MM.1S (cell line): ENCODE results near the gene APOC3.

Source experiments
- DNase-seq: peaks from one replicate; pipeline ENCODE4 v3.0.0-alpha.2; 2015
- H2AFZ ChIP-seq: fragments of 300-600 bp; sonication (generic); 2 replicates; pipeline ENCODE4 v1.6.0; 2016; ENCODE audit warnings: antibody characterized with exemption, low read length
- H3F3A ChIP-seq: fragments of 300-600 bp; sonication (generic); 2 replicates; pipeline ENCODE4 v1.6.1; 2016; ENCODE audit warnings: mild to moderate bottlenecking, antibody characterized with exemption, low read length, moderate library complexity, mixed read lengths; ENCODE audit not compliant: insufficient read depth
- H3K27ac ChIP-seq: fragments of 300-600 bp; sonication (generic); 2 replicates; pipeline ENCODE4 v1.5.1; 2016; ENCODE audit warnings: mild to moderate bottlenecking, low read length
- H3K27me3 ChIP-seq: fragments of 300-600 bp; sonication (generic); replicated peaks from 2 replicates; pipeline ENCODE4 v1.6.0; 2016; ENCODE audit warnings: low read length; ENCODE audit not compliant: insufficient read depth
- H3K36me3 ChIP-seq: fragments of 300-600 bp; sonication (generic); replicated peaks from 2 replicates; pipeline ENCODE4 v1.6.1; 2016; ENCODE audit warnings: mild to moderate bottlenecking, low read length, mixed read lengths; ENCODE audit not compliant: insufficient read depth
- H3K4me1 ChIP-seq: fragments of 300-600 bp; sonication (generic); 2 replicates; pipeline ENCODE4 v1.6.1; 2016; ENCODE audit warnings: low read length, mixed read lengths
- H3K4me2 ChIP-seq: fragments of 300-600 bp; sonication (generic); 2 replicates; pipeline ENCODE4 v1.6.0; 2016; ENCODE audit warnings: low read depth, low read length
- H3K4me3 ChIP-seq: fragments of 300-600 bp; sonication (generic); 2 replicates; pipeline ENCODE4 v1.5.1; 2016; ENCODE audit warnings: low read length, mixed read lengths
- H3K79me2 ChIP-seq: fragments of 300-600 bp; sonication (generic); 2 replicates; pipeline ENCODE4 v1.6.1; 2016; ENCODE audit warnings: mixed run types, low read length, mixed read lengths
- H3K9ac ChIP-seq: fragments of 300-600 bp; sonication (generic); 2 replicates; pipeline ENCODE4 v1.6.1; 2016; ENCODE audit warnings: low read length, mixed read lengths
- H3K9me2 ChIP-seq: fragments of 300-600 bp; sonication (generic); replicated peaks from 2 replicates; pipeline ENCODE4 v1.6.1; 2016; ENCODE audit warnings: mild to moderate bottlenecking, low read length, mixed read lengths; ENCODE audit not compliant: insufficient read depth
- H3K9me3 ChIP-seq: fragments of 300-600 bp; sonication (generic); replicated peaks from 2 replicates; pipeline ENCODE4 v1.6.1; 2016; ENCODE audit warnings: mild to moderate bottlenecking, low read length, mixed read lengths; ENCODE audit not compliant: insufficient read depth
- H4K20me1 ChIP-seq: fragments of 300-600 bp; sonication (generic); 2 replicates; pipeline ENCODE4 v1.6.1; 2016; ENCODE audit warnings: mild to moderate bottlenecking, low read length, moderate library complexity, mixed read lengths; ENCODE audit not compliant: insufficient read depth
- CTCF ChIP-seq: fragments of 300-600 bp; sonication (generic); IDR thresholded peaks from 2 replicates; pipeline ENCODE4 v1.5.1; 2016; ENCODE audit warnings: antibody characterized with exemption, low read length, mixed read lengths
- EZH2 ChIP-seq: fragments of 300-600 bp; sonication (generic); optimal IDR thresholded peaks from 2 replicates; pipeline ENCODE3; 2017; ENCODE audit warnings: low read depth, mild to moderate bottlenecking, antibody characterized with exemption, low read length, mixed read lengths
- EZH2phosphoT487 ChIP-seq: fragments of 300-600 bp; sonication (generic); IDR thresholded peaks from 2 replicates; pipeline ENCODE4 v1.6.1; 2018; ENCODE audit warnings: antibody characterized with exemption, low read length

Gene APOC3

GRCh38 chr11:116862185-116862584 is 32.5 kb downstream of the APOC3 start:
- H3K4me2 ChIP-seq: no peak overlapping the region
- no peak overlapping the region for H2AFZ ChIP-seq
- no peaks in the 10 kb centered on the region for H3K9me3 ChIP-seq
- H4K20me1 ChIP-seq: no peaks in the 10 kb centered on the region
- H3K9ac ChIP-seq: no peak overlapping the region
- no peak for DNase-seq
- H3K27ac ChIP-seq: no peak overlapping the region
- no peak for TF ChIP-seq CTCF
- no peak for TF ChIP-seq EZH2
- TF ChIP-seq EZH2phosphoT487: no peak
- H3K4me3 ChIP-seq: no peak overlapping the region
- no peaks in the 10 kb centered on the region for H3F3A ChIP-seq
- no peaks in the 10 kb centered on the region for H3K27me3 ChIP-seq
- H3K79me2 ChIP-seq: no peaks in the 10 kb centered on the region
- H3K36me3 ChIP-seq: 0 out of 2 replicates have a peak, but pooled peaks cover 12% of the 10 kb centered on the region
- H3K9me2 ChIP-seq: no peaks in the 10 kb centered on the region
- no peaks in the 10 kb centered on the region for H3K4me1 ChIP-seq

GRCh38 chr11:116862951-116863350 is 33.2 kb downstream of the APOC3 start:
- H3F3A ChIP-seq: no peaks in the 10 kb centered on the region
- TF ChIP-seq EZH2phosphoT487 (no peak), EZH2 (no peak), CTCF (no peak)
- H3K36me3 ChIP-seq: 0 out of 2 replicates have a peak, but pooled peaks cover 12% of the 10 kb centered on the region

GRCh38 chr11:116864531-116864930 is 34.8 kb downstream of the APOC3 start:
- no peaks in the 10 kb centered on the region for H3F3A ChIP-seq
- no peaks in the 10 kb centered on the region for H4K20me1 ChIP-seq
- no peak overlapping the region for H3K9ac ChIP-seq
- no peaks in the 10 kb centered on the region for H3K4me1 ChIP-seq
- no peaks in the 10 kb centered on the region for H3K79me2 ChIP-seq
- H3K4me2 ChIP-seq: no peak overlapping the region
- no peak overlapping the region for H2AFZ ChIP-seq
- no peak for DNase-seq
- H3K27me3 ChIP-seq: no peaks in the 10 kb centered on the region
- H3K36me3 ChIP-seq: 0 out of 2 replicates have a peak, but pooled peaks cover 9% of the 10 kb centered on the region
- no peak overlapping the region for H3K4me3 ChIP-seq
- no peaks in the 10 kb centered on the region for H3K9me3 ChIP-seq
- H3K9me2 ChIP-seq: no peaks in the 10 kb centered on the region
- TF ChIP-seq EZH2 (no peak), CTCF (no peak), EZH2phosphoT487 (no peak)
- H3K27ac ChIP-seq: no peak overlapping the region

More at GRCh38 chr11:116862951-116863350, 33.2 kb downstream of the APOC3 start:
- no peaks in the 10 kb centered on the region for H3K9me3 ChIP-seq
- H4K20me1 ChIP-seq: no peaks in the 10 kb centered on the region
- no peak overlapping the region for H3K27ac ChIP-seq
- H3K9ac ChIP-seq: no peak overlapping the region
- no peak for DNase-seq
- no peak overlapping the region for H3K4me3 ChIP-seq
- no peaks in the 10 kb centered on the region for H3K79me2 ChIP-seq
- no peak overlapping the region for H2AFZ ChIP-seq
- no peaks in the 10 kb centered on the region for H3K27me3 ChIP-seq
- H3K9me2 ChIP-seq: no peaks in the 10 kb centered on the region
- H3K4me2 ChIP-seq: no peak overlapping the region
- H3K4me1 ChIP-seq: no peaks in the 10 kb centered on the region
